ENCODE data around the gene IFT57.

DNA sequence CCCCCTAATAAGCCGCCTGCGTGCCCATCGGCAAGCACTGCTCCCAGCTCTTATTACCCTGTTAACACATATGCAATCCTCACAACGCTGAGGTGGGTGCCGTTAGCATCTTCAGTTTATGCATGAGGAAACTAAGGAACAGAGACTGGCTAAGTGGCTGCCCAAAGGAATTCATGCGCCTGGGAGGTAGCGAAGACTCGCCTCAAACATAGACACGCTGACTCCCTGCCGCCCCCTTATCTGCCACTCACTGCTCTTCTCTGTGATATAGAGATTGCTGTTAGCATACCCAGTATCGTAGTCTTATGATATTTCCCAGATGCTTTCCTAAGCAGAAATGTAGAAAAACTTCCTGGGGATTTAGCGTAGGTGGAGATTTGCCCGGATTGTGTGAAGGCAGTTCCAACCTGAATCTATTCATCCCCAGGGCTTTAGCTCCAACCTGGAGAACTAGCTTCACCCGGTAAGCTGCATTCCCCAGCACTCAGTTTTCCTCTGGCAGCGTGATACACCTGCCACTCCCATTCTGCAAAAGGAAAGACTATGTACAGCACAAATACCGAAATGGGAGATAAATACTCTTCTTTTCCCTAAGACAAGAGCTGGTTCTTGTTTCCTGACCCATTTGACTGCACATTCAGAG lies 107.7 kb downstream of the IFT57 start:
- TF ChIP-seq, protein P1, sequence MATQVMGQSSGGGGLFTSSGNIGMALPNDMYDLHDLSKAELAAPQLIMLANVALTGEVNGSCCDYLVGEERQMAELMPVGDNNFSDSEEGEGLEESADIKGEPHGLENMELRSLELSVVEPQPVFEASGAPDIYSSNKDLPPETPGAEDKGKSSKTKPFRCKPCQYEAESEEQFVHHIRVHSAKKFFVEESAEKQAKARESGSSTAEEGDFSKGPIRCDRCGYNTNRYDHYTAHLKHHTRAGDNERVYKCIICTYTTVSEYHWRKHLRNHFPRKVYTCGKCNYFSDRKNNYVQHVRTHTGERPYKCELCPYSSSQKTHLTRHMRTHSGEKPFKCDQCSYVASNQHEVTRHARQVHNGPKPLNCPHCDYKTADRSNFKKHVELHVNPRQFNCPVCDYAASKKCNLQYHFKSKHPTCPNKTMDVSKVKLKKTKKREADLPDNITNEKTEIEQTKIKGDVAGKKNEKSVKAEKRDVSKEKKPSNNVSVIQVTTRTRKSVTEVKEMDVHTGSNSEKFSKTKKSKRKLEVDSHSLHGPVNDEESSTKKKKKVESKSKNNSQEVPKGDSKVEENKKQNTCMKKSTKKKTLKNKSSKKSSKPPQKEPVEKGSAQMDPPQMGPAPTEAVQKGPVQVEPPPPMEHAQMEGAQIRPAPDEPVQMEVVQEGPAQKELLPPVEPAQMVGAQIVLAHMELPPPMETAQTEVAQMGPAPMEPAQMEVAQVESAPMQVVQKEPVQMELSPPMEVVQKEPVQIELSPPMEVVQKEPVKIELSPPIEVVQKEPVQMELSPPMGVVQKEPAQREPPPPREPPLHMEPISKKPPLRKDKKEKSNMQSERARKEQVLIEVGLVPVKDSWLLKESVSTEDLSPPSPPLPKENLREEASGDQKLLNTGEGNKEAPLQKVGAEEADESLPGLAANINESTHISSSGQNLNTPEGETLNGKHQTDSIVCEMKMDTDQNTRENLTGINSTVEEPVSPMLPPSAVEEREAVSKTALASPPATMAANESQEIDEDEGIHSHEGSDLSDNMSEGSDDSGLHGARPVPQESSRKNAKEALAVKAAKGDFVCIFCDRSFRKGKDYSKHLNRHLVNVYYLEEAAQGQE (IDR thresholded peaks at IDR 0.05; ENCODE audit: unreplicated experiment) = no peak
- TF ChIP-seq, protein P2, sequence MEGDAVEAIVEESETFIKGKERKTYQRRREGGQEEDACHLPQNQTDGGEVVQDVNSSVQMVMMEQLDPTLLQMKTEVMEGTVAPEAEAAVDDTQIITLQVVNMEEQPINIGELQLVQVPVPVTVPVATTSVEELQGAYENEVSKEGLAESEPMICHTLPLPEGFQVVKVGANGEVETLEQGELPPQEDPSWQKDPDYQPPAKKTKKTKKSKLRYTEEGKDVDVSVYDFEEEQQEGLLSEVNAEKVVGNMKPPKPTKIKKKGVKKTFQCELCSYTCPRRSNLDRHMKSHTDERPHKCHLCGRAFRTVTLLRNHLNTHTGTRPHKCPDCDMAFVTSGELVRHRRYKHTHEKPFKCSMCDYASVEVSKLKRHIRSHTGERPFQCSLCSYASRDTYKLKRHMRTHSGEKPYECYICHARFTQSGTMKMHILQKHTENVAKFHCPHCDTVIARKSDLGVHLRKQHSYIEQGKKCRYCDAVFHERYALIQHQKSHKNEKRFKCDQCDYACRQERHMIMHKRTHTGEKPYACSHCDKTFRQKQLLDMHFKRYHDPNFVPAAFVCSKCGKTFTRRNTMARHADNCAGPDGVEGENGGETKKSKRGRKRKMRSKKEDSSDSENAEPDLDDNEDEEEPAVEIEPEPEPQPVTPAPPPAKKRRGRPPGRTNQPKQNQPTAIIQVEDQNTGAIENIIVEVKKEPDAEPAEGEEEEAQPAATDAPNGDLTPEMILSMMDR (conservative IDR thresholded peaks at IDR 0.05; ENCODE audit: low read depth in 2 of 2) = no peak
- TF ChIP-seq POLR2AphosphoS5 (IDR thresholded peaks at IDR 0.05; ENCODE audit: low read depth) = no peak
- no peak for TF ChIP-seq EZH2phosphoT487 (IDR thresholded peaks at IDR 0.05; ENCODE audit: unreplicated experiment)

All from GM23338 (cell line).